Thyroid gland (tissue), 4 donors: ENCODE data around the gene PCDHGB2. TPM values are rescaled to one million over a fixed set of nuclear protein-coding genes. Genes with fewer than 3 reads are reported as not detected.

Experiments
- DNase-seq, 2 donors: peaks; one replicate each; pipeline ENCODE4 v3.0.0-alpha.2; 2019
- H3K27ac ChIP-seq, 3 donors: fragments of 200-600 bp; sonication (generic); 1 replicate in 2 of 3; 2 replicates in 1 of 3; pipeline ENCODE4 v1.5.1; 2016 to 2019; ENCODE audit warnings: mild to moderate bottlenecking in 1 of 3, moderate library complexity in 1 of 3
- H3K27me3 ChIP-seq: fragments of 200-600 bp; sonication (generic); one replicate; pipeline ENCODE4 v1.5.1; 2019
- H3K36me3 ChIP-seq, 2 donors: fragments of 200-600 bp; sonication (generic); one replicate each; pipeline ENCODE4 v1.5.1; 2016 to 2019
- H3K4me1 ChIP-seq, 2 donors: fragments of 200-600 bp; sonication (generic); one replicate each; pipeline ENCODE4 v1.5.1; 2017 to 2019
- H3K4me3 ChIP-seq, 3 donors: fragments of 200-600 bp; sonication (generic); replicated peaks in 1 of 3; 1 replicate in 2 of 3; 2 replicates in 1 of 3; pipeline ENCODE4 v1.5.1; 2016; ENCODE audit warnings: mild to moderate bottlenecking in 1 of 3
- H3K9me3 ChIP-seq: fragments of 200-600 bp; sonication (generic); one replicate; pipeline ENCODE4 v1.5.1; 2017
- CTCF ChIP-seq, 6 experiments: fragments of 200-600 bp in 3 of 6; fragments of 450-650 bp in 3 of 6; sonication (generic) in 3 of 6; IDR thresholded peaks; one replicate each; pipeline ENCODE4 v1.5.1; 2016 to 2019; ENCODE audit warnings: antibody characterized with exemption in 6 of 6, mild to moderate bottlenecking in 2 of 6, inconsistent platforms in 1 of 6, moderate library complexity in 1 of 6
- POLR2A ChIP-seq, 2 donors: fragments of 450-650 bp; IDR thresholded peaks; one replicate each; pipeline ENCODE4 v1.6.1; 2017; ENCODE audit warnings: antibody characterized with exemption in 2 of 2, mild to moderate bottlenecking in 2 of 2, moderate library complexity in 1 of 2
- WGBS, 2 donors: methylation state at CpG; one replicate each; pipeline ENCODE4 v1.1.5; 2017; 5-methylcytosine and 5-hydroxymethylcytosine counted together
- intact Hi-C: fragments of 100-400 bp; cut with DNase I; formaldehyde crosslinking; loops from one replicate; pipeline ENCODE4 v1.15.1; 2023
- total RNA-seq, 4 donors: library from RNA; depleted of rRNA; stranded (reverse); fragments of >200 nt; gene quantifications; one replicate each; pipeline ENCODE4 v1.2.3, GENCODE V29; 2016

PCDHGB2 gene
- total RNA-seq, 4 donors from 2014 or later, result 4.4 to 7.6 (median 6.6) TPM

- intact Hi-C loops, result no loop called here
- peaks cover 8% of the 10 kb centered on the region for H3K9me3 ChIP-seq
- no peaks in the 10 kb centered on the region for H3K4me1 ChIP-seq
- TF ChIP-seq CTCF (IDR thresholded peaks at IDR 0.05) (no peak), POLR2A (IDR thresholded peaks at IDR 0.05) (no peak)
- H3K4me3 ChIP-seq, result no peak overlapping the region
- H3K27me3 ChIP-seq, result no peaks in the 10 kb centered on the region
- H3K27ac ChIP-seq, result no peak overlapping the region
- no peaks in the 10 kb centered on the region for H3K36me3 ChIP-seq
- WGBS, 2 donors, result 33 to 41% methylated on average over 15 of the region's 15 CpGs
- DNase-seq, result no peak
Measured at GRCh38 chr5:141360685-141361084, 891 bp downstream of the PCDHGB2 start.

DNA sequence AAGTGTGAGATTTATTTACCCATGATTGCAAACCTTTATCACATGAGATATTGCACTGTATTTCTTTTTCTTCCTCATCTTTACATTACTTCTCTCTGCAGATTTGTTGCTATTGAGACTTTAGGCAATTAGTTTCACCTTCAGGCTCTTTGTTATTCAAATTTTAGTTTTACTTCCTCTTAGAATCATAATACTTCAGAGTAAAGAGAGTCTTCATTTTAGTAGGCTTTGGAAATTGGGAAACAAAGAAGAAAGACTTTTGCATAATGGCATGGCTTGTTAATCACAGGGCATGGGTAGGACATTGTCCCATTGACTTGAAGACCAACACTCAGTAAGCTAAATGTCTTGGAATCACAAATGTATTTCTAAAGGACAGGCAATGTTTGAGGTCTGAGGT is 2.9 kb downstream of the PCDHGB2 start:
- Histone ChIP-seq H3K27me3 (no peaks in the 10 kb centered on the region), H3K36me3 (no peaks in the 10 kb centered on the region), H3K9me3 (peaks cover 8% of the 10 kb centered on the region), H3K27ac (no peak overlapping the region), H3K4me3 (no peak overlapping the region), H3K4me1 (no peaks in the 10 kb centered on the region)
- TF ChIP-seq CTCF (IDR thresholded peaks at IDR 0.05), result no peak
- TF ChIP-seq POLR2A (IDR thresholded peaks at IDR 0.05), result no peak
- no peak for DNase-seq
- intact Hi-C loops, result no loop called here

DNA sequence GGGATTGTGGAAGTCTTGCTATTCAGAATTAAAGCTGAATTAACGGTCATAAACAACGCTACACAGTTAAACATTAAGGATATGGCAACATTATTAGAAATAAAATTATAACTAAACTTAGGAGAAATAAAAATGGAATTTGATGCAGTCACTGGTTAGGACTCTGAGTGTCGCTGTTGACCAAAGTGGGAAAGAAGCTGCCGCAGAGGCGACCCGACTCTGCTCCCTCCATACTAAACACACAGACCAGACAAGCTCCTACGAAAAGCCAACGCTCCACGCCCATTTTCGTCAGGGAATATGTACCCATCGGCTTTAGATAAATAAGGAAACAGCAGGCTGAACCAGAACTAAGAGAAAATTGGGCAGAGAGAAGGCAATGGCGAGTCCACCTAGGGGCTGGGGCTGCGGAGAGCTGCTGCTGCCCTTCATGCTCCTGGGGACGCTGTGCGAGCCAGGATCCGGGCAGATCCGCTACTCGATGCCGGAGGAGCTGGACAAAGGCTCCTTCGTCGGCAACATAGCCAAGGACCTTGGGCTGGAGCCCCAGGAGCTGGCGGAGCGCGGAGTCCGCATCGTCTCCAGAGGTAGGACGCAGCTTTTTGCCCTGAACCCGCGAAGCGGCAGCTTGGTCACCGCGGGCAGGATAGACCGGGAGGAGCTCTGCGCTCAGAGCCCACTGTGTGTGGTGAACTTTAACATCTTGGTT is 4.3 kb downstream of the PCDHGB2 start, which contains the start of gene PCDHGA5:
Gene PCDHGA5, plus strand, starts transcription at position 211 of the 709 bp plus-strand sequence. Its CDS starts 169 bp downstream, at position 380.
- H3K4me3 ChIP-seq, result no peak within 1 kb of the TSS

GRCh38 chr5:141366016-141366896 is 6.5 kb downstream of the PCDHGB2 start:
- H3K4me1 ChIP-seq, result no peaks in the 10 kb centered on the region
- DNase-seq, result no peak
- H3K27me3 ChIP-seq, result no peaks in the 10 kb centered on the region
- TF ChIP-seq CTCF (IDR thresholded peaks at IDR 0.05) (no peak), POLR2A (IDR thresholded peaks at IDR 0.05) (no peak)
- no peak overlapping the region for H3K27ac ChIP-seq
- peaks cover 4% of the 10 kb centered on the region for H3K9me3 ChIP-seq
- intact Hi-C loops, result no loop called here
- 30 to 38% methylated on average over 27 to 29 of the region's 46 CpGs for WGBS, 2 donors
- H3K4me3 ChIP-seq, result no peak overlapping the region
- H3K36me3 ChIP-seq, result no peaks in the 10 kb centered on the region

More for the DNA sequence above, 4.3 kb downstream of the PCDHGB2 start, which contains the start of gene PCDHGA5:
- H3K4me1 ChIP-seq, result no peaks in the 10 kb centered on the region
- TF ChIP-seq CTCF (IDR thresholded peaks at IDR 0.05) (no peak), POLR2A (IDR thresholded peaks at IDR 0.05) (no peak)
- WGBS, 2 donors, result 10 to 20% methylated on average over 24 to 30 of the region's 34 CpGs
- intact Hi-C loops, result no loop called here
- DNase-seq, result no peak
- H3K27ac ChIP-seq, result no peak within 1 kb of the TSS
- H3K36me3 ChIP-seq, result no peaks in the 10 kb centered on the region
- H3K27me3 ChIP-seq, result no peaks in the 10 kb centered on the region
- peaks cover 4% of the 10 kb centered on the region for H3K9me3 ChIP-seq
